Stimulated activated CD8-positive, alpha-beta memory T cell treated with anti-CD3 and anti-CD28 coated beads, Interleukin-7, amount 100 ng/mL, for 24 hours (primary cell): Measurements from ENCODE around the gene NTRK2.
"Not testable (repeated sequence)": the region's sequence is repeated elsewhere in the genome, so short reads cannot be mapped to it uniquely, and the experiment has no call there.

Source experiments
- DNase-seq: peaks from one replicate; pipeline ENCODE4 v3.0.0-alpha.2; 2020; ENCODE audit warnings: low read depth

NTRK2 gene

GRCh38 chr9:85069421-85069820 is 399.9 kb downstream of the NTRK2 start:
- not testable (repeated sequence) for DNase-seq
